Thyroid gland (tissue), 4 donors: ENCODE measurements around the gene EI24. TPM values are rescaled to one million over a fixed set of nuclear protein-coding genes. Genes with fewer than 3 reads are reported as not detected.
"Not testable (repeated sequence)": the region's sequence is repeated elsewhere in the genome, so short reads cannot be mapped to it uniquely, and the experiment has no call there.

ENCODE experiments used
- DNase-seq, 2 donors: peaks; one replicate each; pipeline ENCODE4 v3.0.0-alpha.2; 2019
- H3K27ac ChIP-seq, 3 donors: fragments of 200-600 bp; sonication (generic); 1 replicate in 2 of 3; 2 replicates in 1 of 3; pipeline ENCODE4 v1.5.1; 2016 to 2019; ENCODE audit warnings: mild to moderate bottlenecking in 1 of 3, moderate library complexity in 1 of 3
- H3K27me3 ChIP-seq: fragments of 200-600 bp; sonication (generic); one replicate; pipeline ENCODE4 v1.5.1; 2019
- H3K36me3 ChIP-seq, 2 donors: fragments of 200-600 bp; sonication (generic); one replicate each; pipeline ENCODE4 v1.5.1; 2016 to 2019
- H3K4me1 ChIP-seq, 2 donors: fragments of 200-600 bp; sonication (generic); one replicate each; pipeline ENCODE4 v1.5.1; 2017 to 2019
- H3K4me3 ChIP-seq, 3 donors: fragments of 200-600 bp; sonication (generic); replicated peaks in 1 of 3; 1 replicate in 2 of 3; 2 replicates in 1 of 3; pipeline ENCODE4 v1.5.1; 2016; ENCODE audit warnings: mild to moderate bottlenecking in 1 of 3
- H3K9me3 ChIP-seq: fragments of 200-600 bp; sonication (generic); one replicate; pipeline ENCODE4 v1.5.1; 2017
- POLR2A ChIP-seq, 2 donors: fragments of 450-650 bp; IDR thresholded peaks; one replicate each; pipeline ENCODE4 v1.6.1; 2017; ENCODE audit warnings: antibody characterized with exemption in 2 of 2, mild to moderate bottlenecking in 2 of 2, moderate library complexity in 1 of 2
- WGBS, 2 donors: methylation state at CpG; one replicate each; pipeline ENCODE4 v1.1.5; 2017; 5-methylcytosine and 5-hydroxymethylcytosine counted together
- intact Hi-C: fragments of 100-400 bp; cut with DNase I; formaldehyde crosslinking; loops from one replicate; pipeline ENCODE4 v1.15.1; 2023
- total RNA-seq, 4 donors: library from RNA; depleted of rRNA; stranded (reverse); fragments of >200 nt; gene quantifications; one replicate each; pipeline ENCODE4 v1.2.3, GENCODE V29; 2016
- TF ChIP-seq, protein P1 (sequence below), 6 experiments: fragments of 200-600 bp in 3 of 6; fragments of 450-650 bp in 3 of 6; sonication (generic) in 3 of 6; IDR thresholded peaks; one replicate each; pipeline ENCODE4 v1.5.1; 2016 to 2019; ENCODE audit warnings: antibody characterized with exemption in 6 of 6, mild to moderate bottlenecking in 2 of 6, inconsistent platforms in 1 of 6, moderate library complexity in 1 of 6

EI24 gene
- total RNA-seq, 4 donors from 2014 or later: 35.7 to 75.8 (median 52.8) TPM

DNA sequence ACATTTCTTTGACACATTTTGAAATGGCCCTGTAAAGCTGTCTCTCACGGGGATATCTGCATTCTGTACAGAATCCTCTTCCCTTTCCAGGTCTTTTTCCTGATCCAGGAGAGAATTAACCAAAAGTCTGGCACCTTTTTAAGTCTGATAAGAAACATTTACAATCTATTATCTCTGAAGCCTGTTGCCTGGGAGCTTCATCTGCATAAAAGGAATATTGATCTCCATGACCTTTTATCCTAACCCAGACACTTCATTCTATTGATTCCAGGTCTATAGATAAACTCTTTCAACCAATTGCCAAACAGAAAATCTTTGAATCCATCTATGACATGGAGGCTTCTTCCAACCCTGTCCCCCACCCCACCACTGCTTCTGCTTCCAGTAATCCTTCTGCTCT, 33.7 kb upstream of the EI24 start:
- Histone ChIP-seq H3K9me3 (no peaks in the 10 kb centered on the region), H3K27me3 (no peaks in the 10 kb centered on the region), H3K4me3 (no peak overlapping the region), H3K4me1 (no peaks in the 10 kb centered on the region), H3K36me3 (no peaks in the 10 kb centered on the region), H3K27ac (no peak overlapping the region)
- TF ChIP-seq POLR2A (IDR thresholded peaks at IDR 0.05): no peak
- TF ChIP-seq, protein P1, sequence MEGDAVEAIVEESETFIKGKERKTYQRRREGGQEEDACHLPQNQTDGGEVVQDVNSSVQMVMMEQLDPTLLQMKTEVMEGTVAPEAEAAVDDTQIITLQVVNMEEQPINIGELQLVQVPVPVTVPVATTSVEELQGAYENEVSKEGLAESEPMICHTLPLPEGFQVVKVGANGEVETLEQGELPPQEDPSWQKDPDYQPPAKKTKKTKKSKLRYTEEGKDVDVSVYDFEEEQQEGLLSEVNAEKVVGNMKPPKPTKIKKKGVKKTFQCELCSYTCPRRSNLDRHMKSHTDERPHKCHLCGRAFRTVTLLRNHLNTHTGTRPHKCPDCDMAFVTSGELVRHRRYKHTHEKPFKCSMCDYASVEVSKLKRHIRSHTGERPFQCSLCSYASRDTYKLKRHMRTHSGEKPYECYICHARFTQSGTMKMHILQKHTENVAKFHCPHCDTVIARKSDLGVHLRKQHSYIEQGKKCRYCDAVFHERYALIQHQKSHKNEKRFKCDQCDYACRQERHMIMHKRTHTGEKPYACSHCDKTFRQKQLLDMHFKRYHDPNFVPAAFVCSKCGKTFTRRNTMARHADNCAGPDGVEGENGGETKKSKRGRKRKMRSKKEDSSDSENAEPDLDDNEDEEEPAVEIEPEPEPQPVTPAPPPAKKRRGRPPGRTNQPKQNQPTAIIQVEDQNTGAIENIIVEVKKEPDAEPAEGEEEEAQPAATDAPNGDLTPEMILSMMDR (IDR thresholded peaks at IDR 0.05): no peak
- intact Hi-C loops: no loop called here
- DNase-seq: no peak
- WGBS, 2 donors: 68 to 89% methylated on average over 1 of the region's 1 CpG

DNA sequence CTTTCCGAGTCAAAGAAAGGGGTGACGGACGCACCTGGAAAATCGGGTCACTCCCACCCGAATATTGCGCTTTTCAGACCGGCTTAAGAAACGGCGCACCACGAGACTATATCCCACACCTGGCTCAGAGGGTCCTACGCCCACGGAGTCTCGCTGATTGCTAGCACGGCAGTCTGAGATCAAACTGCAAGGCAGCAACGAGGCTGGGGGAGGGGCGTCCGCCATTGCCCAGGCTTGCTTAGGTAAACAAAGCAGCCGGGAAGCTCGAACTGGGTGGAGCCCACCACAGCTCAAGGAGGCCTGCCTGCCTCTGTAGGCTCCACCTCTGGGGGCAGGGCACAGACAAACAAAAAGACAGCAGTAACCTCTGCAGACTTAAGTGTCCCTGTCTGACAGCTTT, 32.4 kb upstream of the EI24 start:
- H3K4me1 ChIP-seq, H3K27ac ChIP-seq, H3K4me3 ChIP-seq, H3K27me3 ChIP-seq, intact Hi-C loops, DNase-seq, H3K36me3 ChIP-seq, H3K9me3 ChIP-seq: not testable (repeated sequence)
- no CpG with 5 or more reads among the region's 19 CpGs for WGBS, 2 donors

DNA sequence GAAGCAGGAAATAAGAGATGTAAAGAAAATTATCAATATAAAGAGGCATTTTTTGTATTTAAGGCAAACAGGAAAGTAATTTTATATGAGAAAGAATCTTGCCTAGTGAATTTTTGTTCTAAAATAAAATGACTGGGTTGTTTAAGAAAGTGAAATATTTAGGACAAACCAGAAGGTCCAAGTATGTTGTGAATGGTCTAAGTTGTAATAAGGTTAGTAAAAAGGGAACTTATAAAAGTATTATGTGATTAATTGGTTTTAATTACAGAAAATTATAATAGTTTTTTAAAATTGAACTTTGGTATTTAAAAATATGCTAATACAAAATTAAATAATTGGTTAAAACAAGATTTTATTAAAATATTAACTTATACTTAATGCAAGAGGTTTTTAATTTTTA, 26.6 kb upstream of the EI24 start:
- H3K4me1 ChIP-seq: no peaks in the 10 kb centered on the region
- no peaks in the 10 kb centered on the region for H3K9me3 ChIP-seq
- no peak overlapping the region for H3K4me3 ChIP-seq
- intact Hi-C loops: no loop called here
- no peaks in the 10 kb centered on the region for H3K27me3 ChIP-seq
- TF ChIP-seq POLR2A (IDR thresholded peaks at IDR 0.05): no peak
- TF ChIP-seq, protein P1 (IDR thresholded peaks at IDR 0.05): no peak
- no peaks in the 10 kb centered on the region for H3K36me3 ChIP-seq
- no peak overlapping the region for H3K27ac ChIP-seq
- no peak for DNase-seq

DNA sequence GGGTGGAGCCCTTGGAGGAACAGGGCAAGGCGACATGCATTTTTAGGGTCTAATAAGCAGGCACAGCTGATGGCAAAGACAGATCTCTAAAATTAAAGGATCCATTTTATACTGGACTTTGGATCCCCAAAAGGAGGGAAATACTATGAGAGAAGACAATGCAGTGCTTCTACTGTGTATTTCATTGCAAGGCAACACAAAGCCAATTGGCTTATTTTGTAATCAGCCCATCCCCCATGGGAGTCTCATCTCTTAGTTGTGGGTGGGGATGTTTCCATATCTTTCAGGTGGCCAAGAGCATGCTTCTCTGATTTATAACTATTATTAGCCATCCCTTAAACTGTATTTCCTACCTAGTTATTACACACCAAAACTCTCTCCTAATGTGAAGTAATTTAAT, 18.5 kb upstream of the EI24 start:
- H3K9me3 ChIP-seq: no peaks in the 10 kb centered on the region
- no peak overlapping the region for H3K27ac ChIP-seq
- no peak for DNase-seq
- H3K36me3 ChIP-seq: no peaks in the 10 kb centered on the region
- WGBS, 2 donors: 86 to 92% methylated on average over 1 of the region's 1 CpG
- H3K4me3 ChIP-seq: no peak overlapping the region
- TF ChIP-seq POLR2A (IDR thresholded peaks at IDR 0.05): no peak
- TF ChIP-seq, protein P1 (IDR thresholded peaks at IDR 0.05): no peak
- H3K4me1 ChIP-seq: no peaks in the 10 kb centered on the region
- H3K27me3 ChIP-seq: no peaks in the 10 kb centered on the region
- intact Hi-C loops: no loop called here

DNA sequence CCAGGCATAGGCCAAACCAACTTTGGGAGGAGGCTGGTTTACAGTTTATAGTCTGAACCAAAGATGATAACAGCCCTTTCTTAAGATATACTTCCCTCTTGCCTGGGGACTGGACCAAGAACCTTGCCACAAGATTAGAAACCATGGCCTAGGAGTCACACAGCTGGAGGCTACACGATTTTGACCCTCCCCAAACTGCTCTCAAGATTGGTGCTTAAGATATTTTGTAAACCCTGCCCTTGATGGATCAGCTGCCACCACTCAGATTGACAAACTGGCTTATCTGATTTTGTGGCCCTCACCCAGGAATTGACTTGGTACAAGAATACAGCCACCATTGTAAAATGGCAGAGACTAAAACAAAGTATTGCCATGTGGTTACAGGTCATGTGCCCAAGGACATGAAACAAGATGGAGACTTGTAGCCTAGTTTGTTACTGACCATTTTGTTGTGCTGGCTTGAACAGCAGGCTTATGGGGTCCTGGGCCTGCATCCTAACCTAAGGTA, 17.4 kb upstream of the EI24 start:
- no peak overlapping the region for H3K27ac ChIP-seq
- intact Hi-C loops: no loop called here

More for the DNA sequence above, 17.4 kb upstream of the EI24 start:
- TF ChIP-seq, protein P1 (IDR thresholded peaks at IDR 0.05): no peak
- TF ChIP-seq POLR2A (IDR thresholded peaks at IDR 0.05): no peak
- no peaks in the 10 kb centered on the region for H3K9me3 ChIP-seq
- WGBS, 2 donors: 63 to 70% methylated on average over 1 of the region's 1 CpG
- no peak overlapping the region for H3K4me3 ChIP-seq
- H3K36me3 ChIP-seq: no peaks in the 10 kb centered on the region
- DNase-seq: no peak
- H3K27me3 ChIP-seq: no peaks in the 10 kb centered on the region
- no peaks in the 10 kb centered on the region for H3K4me1 ChIP-seq
